Right atrium auricular region (tissue), 2 donors: ENCODE results near the gene LAMA5. TPM values are rescaled to one million over a fixed set of nuclear protein-coding genes. Genes with fewer than 3 reads are reported as not detected.

Source experiments
- DNase-seq: peaks from one replicate; pipeline ENCODE4 v3.0.0-alpha.2; 2019; ENCODE audit warnings: low spot score
- H3K27ac ChIP-seq, 2 donors: fragments of 200-600 bp; sonication (generic); 1 replicate in 1 of 2; 2 replicates in 1 of 2; pipeline ENCODE4 v1.5.1; 2016 to 2019
- H3K27me3 ChIP-seq, 2 donors: fragments of 200-600 bp; sonication (generic); one replicate each; pipeline versions ENCODE4 v1.5.1 to v1.6.0; 2017 to 2019
- H3K36me3 ChIP-seq: fragments of 200-600 bp; sonication (generic); one replicate; pipeline ENCODE4 v1.5.1; 2016
- H3K4me1 ChIP-seq, 2 donors: fragments of 200-600 bp; sonication (generic); one replicate each; pipeline versions ENCODE4 v1.5.1 to v1.6.0; 2017 to 2019
- H3K4me3 ChIP-seq, 2 donors: fragments of 200-600 bp; sonication (generic); 1 replicate in 1 of 2; 2 replicates in 1 of 2; pipeline ENCODE4 v1.5.1; 2017 to 2019; ENCODE audit warnings: mild to moderate bottlenecking in 1 of 2, moderate library complexity in 1 of 2
- H3K9me3 ChIP-seq, 2 donors: fragments of 200-600 bp; sonication (generic); one replicate each; pipeline ENCODE4 v1.5.1; 2019
- CTCF ChIP-seq, 2 donors: fragments of 200-600 bp; sonication (generic); IDR thresholded peaks; one replicate each; pipeline ENCODE4 v1.5.1; 2019; ENCODE audit warnings: antibody characterized with exemption in 2 of 2
- total RNA-seq, 2 donors: library from RNA; depleted of rRNA; stranded (reverse); fragments of >200 nt; gene quantifications; one replicate each; pipeline ENCODE4 v1.1.0, GENCODE V29; 2016

The LAMA5 gene
- total RNA-seq, 2 donors from 2014 or later = 61.1 to 69.4 TPM

DNA sequence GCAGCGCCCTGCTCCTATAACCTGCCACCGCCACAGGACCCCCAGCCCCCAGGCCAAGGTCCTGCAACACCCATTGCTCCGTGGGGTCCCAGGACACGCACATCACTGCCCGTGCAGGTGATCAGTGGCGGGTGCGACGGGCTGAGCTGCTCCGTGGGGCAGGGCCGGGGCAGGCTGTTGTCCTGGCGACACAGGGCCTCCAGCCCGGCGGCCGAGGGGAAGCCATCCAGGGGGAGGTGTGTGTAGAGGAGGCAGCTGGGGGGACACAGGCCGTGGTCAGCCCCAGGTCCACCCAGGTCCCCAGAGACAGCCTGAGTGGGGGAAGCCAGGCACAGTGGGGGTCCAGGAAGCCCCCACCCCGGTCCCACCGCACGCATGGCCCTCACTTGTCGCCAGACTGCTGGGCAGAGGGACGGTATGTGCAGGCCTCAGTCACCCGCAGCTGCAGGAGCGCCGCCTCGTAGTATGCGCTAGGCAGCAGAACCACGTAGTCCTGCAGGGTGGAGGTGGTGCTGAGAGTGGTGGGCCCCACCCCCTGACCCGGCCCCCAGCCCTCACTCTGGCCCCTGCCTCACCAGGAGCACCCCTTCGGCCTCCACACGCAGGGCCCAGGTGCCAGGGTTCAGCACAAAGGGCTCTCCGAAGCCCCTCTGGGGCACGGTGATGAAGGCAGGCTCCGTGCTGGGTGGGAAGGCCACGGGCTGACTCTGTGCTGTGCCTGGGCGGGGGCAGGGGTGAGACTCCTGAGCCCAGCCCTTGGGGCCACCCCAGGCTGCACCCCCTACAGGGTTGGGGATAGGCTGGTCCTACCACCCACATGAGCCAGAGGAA lies 33.9 kb downstream of the LAMA5 start:
- no peaks in the 10 kb centered on the region for H3K9me3 ChIP-seq
- no peaks in the 10 kb centered on the region for H3K27me3 ChIP-seq
- TF ChIP-seq CTCF (IDR thresholded peaks at IDR 0.05) = no peak
- H3K4me3 ChIP-seq = no peak overlapping the region
- H3K27ac ChIP-seq = no peak overlapping the region
- DNase-seq = no peak
- H3K36me3 ChIP-seq = peaks cover 88% of the 10 kb centered on the region
- H3K4me1 ChIP-seq = no peaks in the 10 kb centered on the region

DNA sequence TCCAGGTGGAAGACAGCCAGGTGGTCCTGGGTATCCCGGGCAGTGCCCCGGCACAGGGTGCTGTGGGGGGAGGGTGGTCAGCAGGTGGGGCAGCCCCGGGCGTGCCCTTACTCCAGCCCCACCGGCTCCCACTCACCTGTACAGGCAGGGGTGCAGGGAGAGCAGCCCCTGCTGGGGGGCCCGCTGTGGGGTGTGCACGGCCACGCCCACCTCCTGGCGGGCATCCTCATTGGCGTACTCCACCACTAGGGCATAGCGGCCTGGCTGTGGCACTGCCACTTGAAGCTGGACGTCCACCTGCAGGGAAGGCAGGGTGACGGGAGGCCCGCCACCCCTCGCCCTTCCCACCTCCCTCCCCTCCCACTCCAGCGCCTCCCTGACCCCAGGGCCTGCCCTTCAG lies 34.7 kb downstream of the LAMA5 start:
- Histone ChIP-seq H3K4me3 (no peak overlapping the region), H3K27me3 (no peaks in the 10 kb centered on the region), H3K36me3 (peaks cover 88% of the 10 kb centered on the region), H3K27ac (no peak overlapping the region), H3K9me3 (no peaks in the 10 kb centered on the region), H3K4me1 (no peaks in the 10 kb centered on the region)
- no peak for DNase-seq
- no peak for TF ChIP-seq CTCF (IDR thresholded peaks at IDR 0.05)

DNA sequence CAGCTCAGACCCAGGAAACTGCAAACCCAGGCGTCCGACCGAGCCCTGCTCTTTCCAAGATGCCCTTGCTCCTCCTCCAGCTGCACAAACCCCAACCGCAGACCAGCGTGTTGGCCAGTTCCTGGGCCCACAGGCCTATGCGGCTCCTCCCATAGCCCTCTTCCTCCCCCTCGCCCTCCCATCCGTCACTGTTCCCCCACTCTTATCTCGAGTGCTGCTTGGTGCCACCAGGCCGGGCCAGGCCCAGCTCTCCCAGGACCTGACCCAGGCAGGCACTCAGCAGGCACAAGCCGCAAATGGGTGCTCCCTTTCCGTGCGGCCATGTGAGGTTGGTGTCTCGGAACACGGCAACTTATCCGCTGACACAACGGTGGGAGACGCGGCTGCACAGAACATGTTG lies 35.8 kb downstream of the LAMA5 start:
- no peak overlapping the region for H3K27ac ChIP-seq
- H3K27me3 ChIP-seq = no peaks in the 10 kb centered on the region
- no peak for TF ChIP-seq CTCF (IDR thresholded peaks at IDR 0.05)
- H3K9me3 ChIP-seq = no peaks in the 10 kb centered on the region
- no peak overlapping the region for H3K4me3 ChIP-seq
- DNase-seq = no peak
- peaks cover 89% of the 10 kb centered on the region for H3K36me3 ChIP-seq
- no peaks in the 10 kb centered on the region for H3K4me1 ChIP-seq

GRCh38 chr20:62330576-62331317 lies 36.4 kb downstream of the LAMA5 start:
- no peak overlapping the region for H3K27ac ChIP-seq
- no peak for TF ChIP-seq CTCF (IDR thresholded peaks at IDR 0.05)
- no peaks in the 10 kb centered on the region for H3K9me3 ChIP-seq
- H3K4me3 ChIP-seq = no peak overlapping the region
- DNase-seq = no peak
- H3K4me1 ChIP-seq = no peaks in the 10 kb centered on the region
- no peaks in the 10 kb centered on the region for H3K27me3 ChIP-seq
- H3K36me3 ChIP-seq = peaks cover 91% of the 10 kb centered on the region

DNA sequence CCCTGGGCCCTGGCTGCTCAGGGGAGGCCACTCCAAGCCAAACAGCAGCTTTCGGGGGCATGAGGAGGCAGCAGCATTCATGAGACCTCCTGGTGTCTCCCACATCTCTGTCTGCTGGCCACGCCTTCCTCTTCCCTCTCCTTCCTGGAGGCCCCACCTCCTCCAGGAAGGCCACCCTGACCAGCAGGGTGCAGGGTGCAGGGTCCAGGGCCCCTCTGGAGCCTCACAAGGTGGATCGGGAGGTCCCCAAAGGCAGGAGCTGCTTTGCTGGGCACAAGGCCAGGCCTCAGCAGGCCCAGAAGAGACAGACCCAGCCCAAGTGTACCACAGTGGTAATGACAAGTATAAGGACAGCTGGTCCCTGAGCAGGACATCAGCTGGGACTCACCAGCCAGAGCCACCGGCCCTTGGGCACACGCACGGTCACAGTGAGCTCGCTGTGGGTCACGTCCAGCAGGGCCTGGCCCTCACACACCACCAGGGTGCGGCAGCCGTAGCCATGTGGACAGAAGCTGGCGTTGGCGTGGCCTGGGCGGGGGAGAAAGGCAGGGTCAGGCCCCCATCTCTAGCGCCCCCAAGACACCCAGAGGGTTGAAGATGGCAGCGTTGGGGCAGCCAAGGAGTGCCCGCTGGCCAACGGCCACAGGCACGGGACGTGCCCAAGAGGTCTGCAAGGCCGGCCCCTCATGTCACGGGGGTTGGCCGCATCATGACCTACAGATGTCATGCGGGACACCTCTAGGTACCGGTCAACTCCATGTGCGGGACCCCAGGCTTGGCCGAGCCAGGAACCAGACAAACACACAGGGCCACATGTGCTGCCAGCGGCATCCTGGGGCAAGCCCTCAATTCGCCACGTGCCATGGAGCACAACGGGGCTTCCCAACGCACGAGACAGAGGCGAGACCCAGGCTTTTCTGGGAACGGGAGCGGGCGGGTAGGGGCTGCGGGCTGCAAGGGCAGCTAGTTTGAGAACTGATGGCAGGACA lies 37.4 kb downstream of the LAMA5 start:
- Histone ChIP-seq H3K36me3 (peaks cover 95% of the 10 kb centered on the region), H3K9me3 (no peaks in the 10 kb centered on the region), H3K27ac (no peak overlapping the region), H3K4me1 (no peaks in the 10 kb centered on the region), H3K4me3 (no peak overlapping the region), H3K27me3 (no peaks in the 10 kb centered on the region)
- no peak for DNase-seq
- no peak for TF ChIP-seq CTCF (IDR thresholded peaks at IDR 0.05)
